GM12878 (cell line): ENCODE measurements around the gene PAIP2. TPM values are rescaled to one million over a fixed set of nuclear protein-coding genes. Genes with fewer than 3 reads are reported as not detected.

Experiments
- ATAC-seq: fragments of 200-7000 bp; cut with Tn5 transposase; 3 replicates; pipeline ENCODE4 v1.9.1; 2020; ENCODE audit warnings: mild to moderate bottlenecking, moderate library complexity
- BruUV-seq: library from RNA; stranded (reverse); fragments of 400-500 nt; replicated peaks from 2 replicates; lab custom pipeline; 2021; lab: Mats Ljungman, UMichigan
- CTCF ChIA-PET: fragments of 300-600 bp; sonication (Branson Sonifier 250); formaldehyde crosslinking; extraction: SDS; loops from one replicate; lab custom pipeline; 2021; ENCODE audit warnings: inconsistent platforms; lab: Yijun Ruan, JAX
- POLR2A ChIA-PET: fragments of 350-600 bp; formaldehyde crosslinking; extraction: SDS; loops from one replicate; lab custom pipeline; 2021; ENCODE audit warnings: inconsistent platforms; lab: Charles Lee
- RAD21 ChIA-PET: fragments of 300-600 bp; sonication (Branson Sonifier 250); formaldehyde crosslinking; loops from one replicate; lab custom pipeline; 2023; ENCODE audit warnings: antibody characterized with exemption; ENCODE audit not compliant: unreplicated experiment; lab: Charles Lee
- SMC1A ChIA-PET: fragments of 300-600 bp; sonication (Branson Sonifier 250); formaldehyde crosslinking; loops from one replicate; lab custom pipeline; 2023; ENCODE audit not compliant: unreplicated experiment, uncharacterized antibody; lab: Charles Lee
- DNase-seq: peaks from one replicate; pipeline ENCODE4 v3.0.0-alpha.2; 2011; ENCODE audit warnings: low read depth, low spot score
- FAIRE-seq: peaks from 3 replicates; lab custom pipeline; 2011; peaks lifted over from hg19 to GRCh38; lab: Jason Lieb, UNC
- H2AFZ ChIP-seq: 2 replicates; pipeline ENCODE4 v1.6.0; 2011; ENCODE audit warnings: low read depth, low read length, control low read depth; ENCODE audit not compliant: control insufficient read depth
- H3K27ac ChIP-seq: 2 replicates; pipeline ENCODE4 v1.5.1; 2011; ENCODE audit warnings: control low read depth; ENCODE audit not compliant: control insufficient read depth, insufficient read depth
- H3K27me3 ChIP-seq, 2 experiments: replicated peaks in 1 of 2; 2 replicates each; pipeline versions ENCODE4 v1.6.0 to v1.6.1; 2011; ENCODE audit warnings: low read length in 1 of 2; ENCODE audit not compliant: control insufficient read depth in 2 of 2, insufficient read depth in 2 of 2
- H3K36me3 ChIP-seq, 2 experiments: 2 replicates each; pipeline ENCODE4 v1.5.1; 2011; ENCODE audit warnings: low read length in 1 of 2; ENCODE audit not compliant: control insufficient read depth in 2 of 2, insufficient read depth in 2 of 2
- H3K4me1 ChIP-seq: 2 replicates; pipeline ENCODE4 v1.6.1; 2011; ENCODE audit warnings: mild to moderate bottlenecking, low read length, moderate library complexity, mixed read lengths; ENCODE audit not compliant: control insufficient read depth, insufficient read depth
- H3K4me2 ChIP-seq: 2 replicates; pipeline ENCODE4 v1.6.0; 2011; ENCODE audit warnings: control low read depth; ENCODE audit not compliant: control insufficient read depth, insufficient read depth
- H3K4me3 ChIP-seq: fragments of 200-600 bp; sonication (generic); 2 replicates; pipeline ENCODE4 v1.5.1; 2016
- H3K79me2 ChIP-seq: 2 replicates; pipeline ENCODE4 v1.6.0; 2011; ENCODE audit warnings: low read length; ENCODE audit not compliant: control insufficient read depth, insufficient read depth
- H3K9ac ChIP-seq: 2 replicates; pipeline ENCODE4 v1.8.0; 2011; ENCODE audit warnings: low read length, control low read depth, mixed read lengths; ENCODE audit not compliant: control insufficient read depth, insufficient read depth
- H3K9me3 ChIP-seq: replicated peaks from 3 replicates; pipeline ENCODE4 v1.5.1; 2011; ENCODE audit warnings: mild to moderate bottlenecking, low read length; ENCODE audit not compliant: control insufficient read depth, insufficient read depth
- H4K20me1 ChIP-seq: 2 replicates; pipeline ENCODE4 v1.6.0; 2011; ENCODE audit not compliant: control insufficient read depth, insufficient read depth
- PKNOX1 ChIP-seq: fragments of 450-650 bp; IDR thresholded peaks from 2 replicates; pipeline ENCODE4 v1.6.1; 2016; ENCODE audit warnings: mild to moderate bottlenecking
- WRNIP1 ChIP-seq: IDR thresholded peaks from 2 replicates; pipeline ENCODE4 v1.6.1; 2011; ENCODE audit warnings: low read depth, low read length, improper control_type of control experiment, borderline replicate concordance
- ZBTB4 ChIP-seq: fragments of 450-650 bp; formaldehyde crosslinking; IDR thresholded peaks from 2 replicates; pipeline ENCODE4 v1.4.0; 2022; ENCODE audit warnings: mild to moderate bottlenecking, moderate library complexity
- ZBTB40 ChIP-seq: fragments of 450-650 bp; IDR thresholded peaks from 2 replicates; pipeline ENCODE4 v1.6.1; 2016; ENCODE audit warnings: mild to moderate bottlenecking, moderate library complexity, borderline replicate concordance
- WGBS: methylation state at CpG from one replicate; pipeline ENCODE4 v1.1.6; 2016; ENCODE audit warnings: low lambda C conversion rate; ENCODE audit not compliant: insufficient replicate concordance, insufficient coverage; ENCODE audit errors: missing lambda C conversion rate; 5-methylcytosine and 5-hydroxymethylcytosine counted together
- in situ Hi-C: fragments of 300-500 bp; cut with MboI; formaldehyde crosslinking; loops from 9 replicates; pipeline ENCODE4 v1.14.3; 2018; ENCODE audit warnings: mixed read lengths
- intact Hi-C: fragments of 100-400 bp; cut with micrococcal nuclease; formaldehyde crosslinking; loops from one replicate; pipeline ENCODE4 v1.14.2; 2022; ENCODE audit not compliant: unreplicated experiment
- polyA plus RNA-seq, 11 experiments: library from polyadenylated mRNA; depleted of rRNA in 4 of 11; unstranded in 6 of 11; stranded (reverse) in 5 of 11; fragments of >200 nt; fragmentation: Nextera tagmentation in 4 of 11; fragmentation: Illumina TruSeq in 1 of 11; extraction: Ambion mirVana in 4 of 11; extraction: Trizol in 1 of 11; gene quantifications; 1 replicate in 1 of 11; 2 replicates in 10 of 11; pipeline versions ENCODE4 v1.2.1 to v1.2.3, GENCODE V29; 2011 to 2016; ENCODE audit warnings: inconsistent platforms in 2 of 11, missing spikeins in 2 of 11, low read depth in 1 of 11
- total RNA-seq, 4 experiments: library from RNA; depleted of rRNA in 3 of 4; stranded (reverse); fragments of >200 nt in 3 of 4; fragmentation: Illumina TruSeq in 1 of 4; extraction: Trizol in 1 of 4; gene quantifications; 2 replicates each; pipeline versions ENCODE4 v1.2.1 to v1.2.3, GENCODE V29; 2013 to 2021

The PAIP2 gene
- total and polyA plus RNA-seq, 10 of the 15 experiments (the other 5 are each of a cell fraction or from before 2014, with no cell fraction given) = 49.9 to 154 (median 102) TPM

GRCh38 chr5:139414581-139415130 is 73.0 kb downstream of the PAIP2 start:
- FAIRE-seq (no peak), DNase-seq (no peak), ATAC-seq (peak; percentile 32; the same call in 2 of the 3 replicates)
- Histone ChIP-seq H3K9me3 (no peaks in the 10 kb centered on the region), H3K27ac (peak overlapping the region; percentile 51), H3K27me3 (no peaks in the 10 kb centered on the region), H2AFZ (no peak overlapping the region), H3K4me1 (peaks cover 21% of the 10 kb centered on the region), H3K4me3 (no peak overlapping the region), H3K36me3 (no peaks in the 10 kb centered on the region; a peak in 1 of 4 replicates), H3K9ac (no peak overlapping the region), H3K4me2 (0 out of 2 replicates have a peak overlapping the region, but pooled peaks have one; percentile 46), H4K20me1 (no peaks in the 10 kb centered on the region), H3K79me2 (no peaks in the 10 kb centered on the region)
- no TSS peak for BruUV-seq
- 96% methylated on average over 9 of the region's 9 CpGs for WGBS
- in situ Hi-C loops (no loop called here), intact Hi-C loops (no loop called here)
- TF ChIP-seq ZBTB40 (no peak), PKNOX1 (no peak), WRNIP1 (no peak), ZBTB4 (no peak)
- SMC1A ChIA-PET = interaction anchor here (0.8 to 3.2 kb wide), 11 partner anchors 8 to 163 kb away, joined by 3 to 19 read pairs (median 5); partner anchors contain the start of genes DNAJC18 and SPATA24
- POLR2A ChIA-PET = interaction anchor here (0.6 to 3.4 kb wide), 9 partner anchors 7 to 141 kb away, joined by 3 to 14 read pairs (median 3); partner anchors contain the start of gene DNAJC18
- RAD21 ChIA-PET = interaction anchor here (0.5 to 3.6 kb wide), 7 partner anchors 11 to 1106 kb away, joined by 3 to 19 read pairs (median 4); partner anchors contain the start of genes DNAJC18 and SPATA24
- CTCF ChIA-PET = interaction anchor here (0.9 to 3.8 kb wide), 7 partner anchors 8 to 161 kb away, joined by 3 to 24 read pairs (median 5); partner anchors contain the start of genes DNAJC18 and SPATA24
